Measurements from ENCODE around the gene SLC6A17.

DNA sequence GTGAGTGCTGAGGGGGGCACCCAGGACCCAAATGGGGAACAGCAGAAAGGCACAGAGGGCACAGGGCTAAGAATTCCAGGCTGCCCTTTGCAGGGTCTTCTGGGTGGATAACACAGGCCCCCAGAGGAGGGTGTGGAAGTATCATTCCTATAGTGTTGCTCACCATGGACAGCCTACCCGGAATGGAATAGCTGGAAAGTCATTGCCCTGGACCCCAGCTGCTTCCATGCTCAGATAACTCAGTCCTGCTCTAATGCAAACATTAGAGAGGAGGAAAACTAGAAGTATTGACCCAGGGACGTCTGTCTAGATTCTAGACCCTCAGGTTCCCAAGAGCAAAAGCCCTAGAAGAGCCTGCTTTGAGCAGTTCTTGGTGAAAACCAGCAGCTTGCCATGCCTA, 24.7 kb downstream of the SLC6A17 start:
- TF ChIP-seq, protein P1, sequence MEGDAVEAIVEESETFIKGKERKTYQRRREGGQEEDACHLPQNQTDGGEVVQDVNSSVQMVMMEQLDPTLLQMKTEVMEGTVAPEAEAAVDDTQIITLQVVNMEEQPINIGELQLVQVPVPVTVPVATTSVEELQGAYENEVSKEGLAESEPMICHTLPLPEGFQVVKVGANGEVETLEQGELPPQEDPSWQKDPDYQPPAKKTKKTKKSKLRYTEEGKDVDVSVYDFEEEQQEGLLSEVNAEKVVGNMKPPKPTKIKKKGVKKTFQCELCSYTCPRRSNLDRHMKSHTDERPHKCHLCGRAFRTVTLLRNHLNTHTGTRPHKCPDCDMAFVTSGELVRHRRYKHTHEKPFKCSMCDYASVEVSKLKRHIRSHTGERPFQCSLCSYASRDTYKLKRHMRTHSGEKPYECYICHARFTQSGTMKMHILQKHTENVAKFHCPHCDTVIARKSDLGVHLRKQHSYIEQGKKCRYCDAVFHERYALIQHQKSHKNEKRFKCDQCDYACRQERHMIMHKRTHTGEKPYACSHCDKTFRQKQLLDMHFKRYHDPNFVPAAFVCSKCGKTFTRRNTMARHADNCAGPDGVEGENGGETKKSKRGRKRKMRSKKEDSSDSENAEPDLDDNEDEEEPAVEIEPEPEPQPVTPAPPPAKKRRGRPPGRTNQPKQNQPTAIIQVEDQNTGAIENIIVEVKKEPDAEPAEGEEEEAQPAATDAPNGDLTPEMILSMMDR (IDR thresholded peaks at IDR 0.05), result no peak
- TF ChIP-seq EZH2 (IDR thresholded peaks at IDR 0.05; ENCODE audit: borderline replicate concordance, insufficient read depth, low read depth, low read length, poor library complexity, severe bottlenecking), result no peak
